22Rv1 (cell line): ENCODE results near the gene NT5DC3.

Experiments used
- CTCF ChIP-seq: fragments of 450-650 bp; IDR thresholded peaks from 2 replicates; pipeline ENCODE4 v1.5.1; 2017; ENCODE audit warnings: mild to moderate bottlenecking
- ZFX ChIP-seq: fragments of 450-650 bp; IDR thresholded peaks from 2 replicates; pipeline ENCODE4 v1.6.1; 2017; ENCODE audit warnings: antibody characterized with exemption, borderline replicate concordance

DNA sequence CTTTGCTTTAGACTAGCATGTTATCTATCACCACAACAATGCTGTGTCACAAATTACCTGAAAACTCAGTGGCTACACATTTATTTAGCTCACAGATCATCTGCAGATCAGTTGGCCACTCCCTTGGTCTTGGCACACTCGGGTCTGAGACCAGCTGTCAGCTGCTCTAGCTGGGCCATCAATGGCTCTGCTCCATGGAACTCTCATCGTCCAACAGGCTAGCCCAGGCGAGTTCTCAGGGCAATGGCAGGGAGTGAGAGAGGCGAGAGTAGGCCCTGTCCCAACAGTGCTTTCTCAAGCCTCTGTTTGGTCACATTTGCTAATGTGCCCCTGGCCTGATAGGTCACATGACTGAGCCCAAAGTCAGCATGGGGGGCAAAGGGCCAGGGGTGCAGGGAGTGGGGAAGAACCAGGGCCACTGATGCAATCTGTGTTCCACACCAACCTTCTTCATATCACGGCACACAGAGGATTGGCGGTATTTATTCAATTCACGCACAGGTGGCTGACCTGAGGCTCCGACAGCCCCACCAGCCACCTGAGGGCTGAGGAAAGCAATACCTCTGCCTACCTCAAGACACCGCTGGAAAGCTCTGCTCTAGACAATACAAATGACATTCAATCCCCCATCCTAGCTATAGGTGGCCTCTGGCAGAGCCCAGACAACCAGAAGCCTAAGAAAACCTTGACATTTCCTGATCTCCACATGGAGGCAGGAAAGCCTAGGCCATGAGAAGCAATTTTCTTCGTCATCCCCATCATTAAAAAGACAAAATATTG lies 82.5 kb downstream of the NT5DC3 start:
- TF ChIP-seq CTCF (no peak), ZFX (no peak)
